HPDE6-E6E7 (cell line): ENCODE measurements around the gene METTL1.
"Not testable (repeated sequence)": the region's sequence is repeated elsewhere in the genome, so short reads cannot be mapped to it uniquely, and the experiment has no call there.

ENCODE experiments used
- DNase-seq: peaks from one replicate; pipeline ENCODE4 v3.0.0; 2011; ENCODE audit warnings: missing footprints; ENCODE audit errors: extremely low spot score

Gene METTL1

GRCh38 chr12:57771873-57772428 lies at the start of gene METTL1:
METTL1 (minus strand) TSS chr12:57772105; CDS start chr12:57772083, 22 bp downstream.
- peak; percentile 94 for DNase-seq

- not testable (repeated sequence) for DNase-seq
These were observed 49.1 kb upstream of the METTL1 start for GRCh38 chr12:57821015-57821414.

- not testable (repeated sequence) for DNase-seq
These were observed 48.2 kb upstream of the METTL1 start for GRCh38 chr12:57820119-57820518.

GRCh38 chr12:57817990-57818331 lies 46.1 kb upstream of the METTL1 start:
- not testable (repeated sequence) for DNase-seq

- no peak for DNase-seq
These were observed 45.5 kb upstream of the METTL1 start for GRCh38 chr12:57817261-57817989.

GRCh38 chr12:57816855-57817151 lies 44.9 kb upstream of the METTL1 start:
- DNase-seq: no peak

GRCh38 chr12:57816001-57816854 lies 44.3 kb upstream of the METTL1 start:
- no peak for DNase-seq

- DNase-seq: no peak
These were observed 43.5 kb upstream of the METTL1 start for GRCh38 chr12:57815177-57816000.

GRCh38 chr12:57813971-57814772 lies 42.3 kb upstream of the METTL1 start:
- DNase-seq: no peak

GRCh38 chr12:57813111-57813970 lies 41.4 kb upstream of the METTL1 start:
- DNase-seq: no peak

- DNase-seq: no peak
These were observed 39.3 kb upstream of the METTL1 start for GRCh38 chr12:57811028-57811755.

- peak; percentile 65 for DNase-seq
These were observed 38.5 kb upstream of the METTL1 start for GRCh38 chr12:57810450-57810849.

GRCh38 chr12:57809425-57809824 lies 37.5 kb upstream of the METTL1 start:
- no peak for DNase-seq

GRCh38 chr12:57808351-57808750 lies 36.4 kb upstream of the METTL1 start:
- no peak for DNase-seq

GRCh38 chr12:57807285-57807684 lies 35.4 kb upstream of the METTL1 start:
- DNase-seq: no peak

GRCh38 chr12:57806677-57807076 lies 34.8 kb upstream of the METTL1 start:
- no peak for DNase-seq

GRCh38 chr12:57803319-57803893 lies 31.5 kb upstream of the METTL1 start:
- peak; percentile 55 for DNase-seq

- no peak for DNase-seq
These were observed 30.7 kb upstream of the METTL1 start for GRCh38 chr12:57802607-57803006.

GRCh38 chr12:57800965-57801364 lies 29.1 kb upstream of the METTL1 start:
- DNase-seq: no peak
